ENCODE data around the gene RBFOX1. TPM values are rescaled to one million over a fixed set of nuclear protein-coding genes. Genes with fewer than 3 reads are reported as not detected.

The RBFOX1 gene
- total and polyA plus RNA-seq, 2 donors (not counting 1 experiment from before 2014, with no cell fraction given): not detected

- TF ChIP-seq CTCF (IDR thresholded peaks at IDR 0.05) (no peak), EZH2 (IDR thresholded peaks at IDR 0.05; ENCODE audit: borderline replicate concordance, insufficient read depth, low read depth, low read length, poor library complexity, severe bottlenecking) (no peak)
- Histone ChIP-seq H3K27ac (ENCODE audit: low read length in 2 of 2) (no peak overlapping the region), H3K4me3 (ENCODE audit: control extremely low read depth in 1 of 5, extremely low read depth in 1 of 5, insufficient read depth in 1 of 5, low read depth in 2 of 5, low read length in 4 of 5) (no peak overlapping the region), H3K79me2 (ENCODE audit: control insufficient read depth, insufficient read depth, low read length) (no peaks in the 10 kb centered on the region), H4K20me1 (ENCODE audit: control insufficient read depth, insufficient read depth, low read length, poor library complexity, severe bottlenecking) (no peaks in the 10 kb centered on the region), H3K4me2 (replicated peaks; ENCODE audit: low read depth, low read length, poor library complexity, severe bottlenecking) (no peak overlapping the region), H3K4me1 (ENCODE audit: control insufficient read depth in 2 of 2, insufficient read depth in 2 of 2, low read length in 2 of 2) (no peaks in the 10 kb centered on the region), H3K27me3 (replicated peaks in 1 of 4; ENCODE audit: control extremely low read depth in 1 of 4, control insufficient read depth in 3 of 4, insufficient read depth in 4 of 4, low read length in 3 of 4) (no peaks in the 10 kb centered on the region), H3K9me3 (ENCODE audit: control extremely low read depth in 1 of 3, control insufficient read depth in 2 of 3, insufficient read depth in 1 of 3, low read length in 2 of 3) (no peaks in the 10 kb centered on the region), H3K9ac (ENCODE audit: low read length) (no peak overlapping the region), H3K36me3 (replicated peaks in 1 of 2; ENCODE audit: control extremely low read depth in 1 of 2, control insufficient read depth in 1 of 2, extremely low read depth in 1 of 2, insufficient read depth in 2 of 2, low read length in 1 of 2) (no peaks in the 10 kb centered on the region), H2AFZ (ENCODE audit: insufficient read depth, low read depth, low read length, poor library complexity, severe bottlenecking) (no peak overlapping the region)
- no peaks in the 10 kb centered on the region for H3K9me3 Mint-ChIP-seq (ENCODE audit: insufficient read depth)
- intact Hi-C loops (cut with micrococcal nuclease): no loop called here
- no peak overlapping the region for H3K4me3 Mint-ChIP-seq
- no peak overlapping the region for H3K27ac Mint-ChIP-seq
- ATAC-seq (ENCODE audit: low read depth) (no peak), DNase-seq (no peak)
- 95% methylated on average over 3 of the region's 4 CpGs for WGBS (ENCODE audit: insufficient coverage)
- no peaks in the 10 kb centered on the region for H3K27me3 Mint-ChIP-seq
- POLR2A ChIA-PET: no interaction called here
- no peaks in the 10 kb centered on the region for H3K4me1 Mint-ChIP-seq
- CTCF ChIA-PET: no interaction called here
These were observed 347.7 kb downstream of the RBFOX1 start for GRCh38 chr16:7680296-7680695.

GRCh38 chr16:7688811-7689210 lies 356.2 kb downstream of the RBFOX1 start:
- Histone ChIP-seq H3K27me3 (replicated peaks in 1 of 4; ENCODE audit: control extremely low read depth in 1 of 4, control insufficient read depth in 3 of 4, insufficient read depth in 4 of 4, low read length in 3 of 4) (no peaks in the 10 kb centered on the region), H2AFZ (ENCODE audit: insufficient read depth, low read depth, low read length, poor library complexity, severe bottlenecking) (no peak overlapping the region), H3K4me1 (ENCODE audit: control insufficient read depth in 2 of 2, insufficient read depth in 2 of 2, low read length in 2 of 2) (no peaks in the 10 kb centered on the region), H4K20me1 (ENCODE audit: control insufficient read depth, insufficient read depth, low read length, poor library complexity, severe bottlenecking) (no peaks in the 10 kb centered on the region), H3K4me2 (replicated peaks; ENCODE audit: low read depth, low read length, poor library complexity, severe bottlenecking) (no peak overlapping the region), H3K36me3 (replicated peaks in 1 of 2; ENCODE audit: control extremely low read depth in 1 of 2, control insufficient read depth in 1 of 2, extremely low read depth in 1 of 2, insufficient read depth in 2 of 2, low read length in 1 of 2) (no peaks in the 10 kb centered on the region), H3K9me3 (ENCODE audit: control extremely low read depth in 1 of 3, control insufficient read depth in 2 of 3, insufficient read depth in 1 of 3, low read length in 2 of 3) (no peaks in the 10 kb centered on the region), H3K27ac (ENCODE audit: low read length in 2 of 2) (no peak overlapping the region), H3K4me3 (ENCODE audit: control extremely low read depth in 1 of 5, extremely low read depth in 1 of 5, insufficient read depth in 1 of 5, low read depth in 2 of 5, low read length in 4 of 5) (no peak overlapping the region), H3K79me2 (ENCODE audit: control insufficient read depth, insufficient read depth, low read length) (no peaks in the 10 kb centered on the region), H3K9ac (ENCODE audit: low read length) (no peak overlapping the region)
- TF ChIP-seq EZH2 (IDR thresholded peaks at IDR 0.05; ENCODE audit: borderline replicate concordance, insufficient read depth, low read depth, low read length, poor library complexity, severe bottlenecking): no peak
- TF ChIP-seq CTCF (IDR thresholded peaks at IDR 0.05): no peak
- CTCF ChIA-PET: no interaction called here
- DNase-seq (no peak), ATAC-seq (ENCODE audit: low read depth) (no peak)
- no peaks in the 10 kb centered on the region for H3K27me3 Mint-ChIP-seq
- H3K4me1 Mint-ChIP-seq: no peaks in the 10 kb centered on the region
- POLR2A ChIA-PET: no interaction called here
- WGBS (ENCODE audit: insufficient coverage): 80% methylated on average over 1 of the region's 5 CpGs
- no peak overlapping the region for H3K4me3 Mint-ChIP-seq
- no peak overlapping the region for H3K27ac Mint-ChIP-seq
- intact Hi-C loops (cut with micrococcal nuclease): no loop called here
- no peaks in the 10 kb centered on the region for H3K9me3 Mint-ChIP-seq (ENCODE audit: insufficient read depth)
